ENCODE measurements around the gene FLNA. TPM values are rescaled to one million over a fixed set of nuclear protein-coding genes. Genes with fewer than 3 reads are reported as not detected.

The FLNA gene
- polyA plus RNA-seq, 1 donor from 2014 or later, result 84.9 TPM

GRCh38 chrX:154379569-154379951 lies 5.1 kb upstream of the FLNA start:
- peak overlapping the region; percentile 78 for H3K4me3 ChIP-seq (ENCODE audit: low read length)
- H3F3A ChIP-seq (ENCODE audit: insufficient read depth, low read length, poor library complexity, severe bottlenecking), result no peaks in the 10 kb centered on the region
- no peaks in the 10 kb centered on the region for H3K9me2 ChIP-seq (ENCODE audit: insufficient read depth, low read length)
- H3K27me3 ChIP-seq (ENCODE audit: insufficient read depth, low read depth, low read length), result no peaks in the 10 kb centered on the region
- H3K27ac ChIP-seq (ENCODE audit: low read length), result peak overlapping the region; percentile 89
- H4K20me1 ChIP-seq (ENCODE audit: insufficient read depth), result no peaks in the 10 kb centered on the region
- no peak for TF ChIP-seq EP300 (conservative IDR thresholded peaks at IDR 0.05; ENCODE audit: poor library complexity, severe bottlenecking)
- TF ChIP-seq, protein P1, sequence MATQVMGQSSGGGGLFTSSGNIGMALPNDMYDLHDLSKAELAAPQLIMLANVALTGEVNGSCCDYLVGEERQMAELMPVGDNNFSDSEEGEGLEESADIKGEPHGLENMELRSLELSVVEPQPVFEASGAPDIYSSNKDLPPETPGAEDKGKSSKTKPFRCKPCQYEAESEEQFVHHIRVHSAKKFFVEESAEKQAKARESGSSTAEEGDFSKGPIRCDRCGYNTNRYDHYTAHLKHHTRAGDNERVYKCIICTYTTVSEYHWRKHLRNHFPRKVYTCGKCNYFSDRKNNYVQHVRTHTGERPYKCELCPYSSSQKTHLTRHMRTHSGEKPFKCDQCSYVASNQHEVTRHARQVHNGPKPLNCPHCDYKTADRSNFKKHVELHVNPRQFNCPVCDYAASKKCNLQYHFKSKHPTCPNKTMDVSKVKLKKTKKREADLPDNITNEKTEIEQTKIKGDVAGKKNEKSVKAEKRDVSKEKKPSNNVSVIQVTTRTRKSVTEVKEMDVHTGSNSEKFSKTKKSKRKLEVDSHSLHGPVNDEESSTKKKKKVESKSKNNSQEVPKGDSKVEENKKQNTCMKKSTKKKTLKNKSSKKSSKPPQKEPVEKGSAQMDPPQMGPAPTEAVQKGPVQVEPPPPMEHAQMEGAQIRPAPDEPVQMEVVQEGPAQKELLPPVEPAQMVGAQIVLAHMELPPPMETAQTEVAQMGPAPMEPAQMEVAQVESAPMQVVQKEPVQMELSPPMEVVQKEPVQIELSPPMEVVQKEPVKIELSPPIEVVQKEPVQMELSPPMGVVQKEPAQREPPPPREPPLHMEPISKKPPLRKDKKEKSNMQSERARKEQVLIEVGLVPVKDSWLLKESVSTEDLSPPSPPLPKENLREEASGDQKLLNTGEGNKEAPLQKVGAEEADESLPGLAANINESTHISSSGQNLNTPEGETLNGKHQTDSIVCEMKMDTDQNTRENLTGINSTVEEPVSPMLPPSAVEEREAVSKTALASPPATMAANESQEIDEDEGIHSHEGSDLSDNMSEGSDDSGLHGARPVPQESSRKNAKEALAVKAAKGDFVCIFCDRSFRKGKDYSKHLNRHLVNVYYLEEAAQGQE (IDR thresholded peaks at IDR 0.05; ENCODE audit: borderline replicate concordance), result peak; percentile 8
- TF ChIP-seq POLR2AphosphoS5 (IDR thresholded peaks at IDR 0.05), result no peak
- no peaks in the 10 kb centered on the region for H3K36me3 ChIP-seq (ENCODE audit: insufficient read depth, low read length)
- H3K9ac ChIP-seq (ENCODE audit: low read length), result peak overlapping the region; percentile 92
- H2AFZ ChIP-seq (ENCODE audit: low read depth, low read length), result no peak overlapping the region
- H3K79me2 ChIP-seq (replicated peaks; ENCODE audit: insufficient read depth, low read length), result peaks cover 9% of the 10 kb centered on the region
- H3K9me3 ChIP-seq (ENCODE audit: low read length), result no peaks in the 10 kb centered on the region
- peak overlapping the region; percentile 65 for H3K4me2 ChIP-seq (ENCODE audit: low read length)

GRCh38 chrX:154378799-154379568 lies 4.5 kb upstream of the FLNA start, which contains the start of gene EMD:
Gene EMD, plus strand, starts transcription at chrX:154379295. Its CDS starts 190 bp downstream, at chrX:154379485.
- H3K9me3 ChIP-seq (ENCODE audit: low read length), result no peaks in the 10 kb centered on the region
- peak within 1 kb of the TSS; percentile 78 for H3K4me3 ChIP-seq (ENCODE audit: low read length)
- H3K79me2 ChIP-seq (replicated peaks; ENCODE audit: insufficient read depth, low read length), result peaks cover 9% of the 10 kb centered on the region
- no peaks in the 10 kb centered on the region for H4K20me1 ChIP-seq (ENCODE audit: insufficient read depth)
- no peak for TF ChIP-seq EZH2 (IDR thresholded peaks at IDR 0.05; ENCODE audit: borderline replicate concordance, insufficient read depth, low read length, poor library complexity, severe bottlenecking)
- TF ChIP-seq MXI1 (conservative IDR thresholded peaks at IDR 0.05; ENCODE audit: poor library complexity, severe bottlenecking), result peak; percentile 77
- TF ChIP-seq, protein P1 (IDR thresholded peaks at IDR 0.05; ENCODE audit: borderline replicate concordance), result peak; percentile 74
- TF ChIP-seq CTCF (IDR thresholded peaks at IDR 0.05; ENCODE audit: poor library complexity, severe bottlenecking), result no peak
- peak; percentile 97 for TF ChIP-seq POLR2AphosphoS5 (IDR thresholded peaks at IDR 0.05)
- peak; percentile 66 for TF ChIP-seq EP300 (conservative IDR thresholded peaks at IDR 0.05; ENCODE audit: poor library complexity, severe bottlenecking)
- peak; percentile 16 for TF ChIP-seq SMC3 (conservative IDR thresholded peaks at IDR 0.05; ENCODE audit: poor library complexity)
- peak; percentile 43 for TF ChIP-seq TAF1 (IDR thresholded peaks at IDR 0.05; ENCODE audit: low read depth)
- TF ChIP-seq RAD21 (conservative IDR thresholded peaks at IDR 0.05), result no peak
- H3K9ac ChIP-seq (ENCODE audit: low read length), result peak within 1 kb of the TSS; percentile 92
- peak within 1 kb of the TSS; percentile 89 for H3K27ac ChIP-seq (ENCODE audit: low read length)
- H3K27me3 ChIP-seq (ENCODE audit: insufficient read depth, low read depth, low read length), result no peaks in the 10 kb centered on the region
- H3K9me2 ChIP-seq (ENCODE audit: insufficient read depth, low read length), result no peaks in the 10 kb centered on the region
- H3K36me3 ChIP-seq (ENCODE audit: insufficient read depth, low read length), result no peaks in the 10 kb centered on the region
- no peaks in the 10 kb centered on the region for H3F3A ChIP-seq (ENCODE audit: insufficient read depth, low read length, poor library complexity, severe bottlenecking)
- peak within 1 kb of the TSS; percentile 65 for H3K4me2 ChIP-seq (ENCODE audit: low read length)
- H2AFZ ChIP-seq (ENCODE audit: low read depth, low read length), result no peak within 1 kb of the TSS

Data from neural cell (in vitro differentiated cells).